T-cell (primary cell): ENCODE measurements around the gene FMNL3. TPM values are rescaled to one million over a fixed set of nuclear protein-coding genes. Genes with fewer than 3 reads are reported as not detected.

Experiments used
- ATAC-seq, 4 experiments: fragments of 200-7000 bp in 3 of 4; fragments of 150-1000 bp in 1 of 4; cut with Tn5 transposase; replicated peaks in 1 of 4; 1 replicate in 3 of 4; 2 replicates in 1 of 4; pipeline ENCODE4 v1.10.0; 2021; ENCODE audit warnings: moderate library complexity in 3 of 4, mild to moderate bottlenecking in 2 of 4, moderate number of reproducible peaks in 1 of 4
- CTCF ChIA-PET, 2 donors: fragments of 300-600 bp; sonication (Branson Sonifier 250); formaldehyde crosslinking; loops; one replicate each; lab custom pipeline; 2022; ENCODE audit warnings: antibody characterized with exemption in 2 of 2; lab: Charles Lee
- POLR2A ChIA-PET, 2 donors: fragments of 300-600 bp; sonication (Branson Sonifier 250); formaldehyde crosslinking; loops; one replicate each; lab custom pipeline; 2022; ENCODE audit warnings: antibody characterized with exemption in 2 of 2; lab: Charles Lee
- DNase-seq, 35 experiments: peaks; one replicate each; pipeline versions ENCODE4 v3.0.0 to v3.0.0-alpha.2; 2013 to 2023
- H3K27ac ChIP-seq: one replicate; pipeline ENCODE4 v1.5.1; 2013; ENCODE audit warnings: low read length
- H3K27me3 ChIP-seq, 2 experiments: replicated peaks in 1 of 2; 1 replicate in 1 of 2; 2 replicates in 1 of 2; pipeline versions ENCODE4 v1.6.1 to v1.7.0; 2013; ENCODE audit warnings: low read length in 1 of 2, mixed read lengths in 1 of 2; ENCODE audit not compliant: control insufficient read depth in 2 of 2, insufficient read depth in 2 of 2; ENCODE audit errors: extremely low read depth in 1 of 2
- H3K36me3 ChIP-seq, 2 donors: 1 replicate in 1 of 2; 2 replicates in 1 of 2; pipeline versions ENCODE4 v1.6.1 to v1.7.0; 2013; ENCODE audit warnings: low read length in 1 of 2; ENCODE audit not compliant: control insufficient read depth in 2 of 2, insufficient read depth in 1 of 2; ENCODE audit errors: extremely low read depth in 1 of 2
- H3K4me1 ChIP-seq, 2 experiments: 1 replicate in 1 of 2; 2 replicates in 1 of 2; pipeline versions ENCODE4 v1.6.1 to v1.7.0; 2013; ENCODE audit warnings: low read length in 2 of 2, mixed read lengths in 1 of 2; ENCODE audit not compliant: insufficient read depth in 2 of 2, control insufficient read depth in 1 of 2; ENCODE audit errors: extremely low read depth in 1 of 2
- H3K4me3 ChIP-seq, 2 donors: 1 replicate in 1 of 2; 2 replicates in 1 of 2; pipeline versions ENCODE4 v1.5.1 to v1.7.0; 2013; ENCODE audit warnings: mild to moderate bottlenecking in 2 of 2, low read length in 1 of 2, moderate library complexity in 1 of 2; ENCODE audit not compliant: control insufficient read depth in 1 of 2; ENCODE audit errors: extremely low read depth in 1 of 2
- H3K9me3 ChIP-seq: 2 replicates; pipeline ENCODE4 v1.7.0; 2013
- H3K27ac Mint-ChIP-seq, 2 donors: one replicate each; pipeline ENCODE4 v1.8.0; 2020 to 2021; ENCODE audit warnings: mild to moderate bottlenecking in 2 of 2, mixed read lengths in 2 of 2
- H3K27me3 Mint-ChIP-seq, 2 donors: one replicate each; pipeline ENCODE4 v1.8.0; 2021 to 2022; ENCODE audit warnings: mixed read lengths in 2 of 2
- H3K36me3 Mint-ChIP-seq: one replicate; pipeline ENCODE4 v1.8.0; 2021; ENCODE audit warnings: mixed read lengths
- H3K4me1 Mint-ChIP-seq, 3 donors: one replicate each; pipeline ENCODE4 v1.8.0; 2020 to 2022; ENCODE audit warnings: mixed read lengths in 3 of 3, mild to moderate bottlenecking in 1 of 3
- H3K4me3 Mint-ChIP-seq, 3 donors: one replicate each; pipeline ENCODE4 v1.8.0; 2020 to 2022; ENCODE audit warnings: mild to moderate bottlenecking in 3 of 3, mixed read lengths in 3 of 3, moderate library complexity in 3 of 3
- H3K9me3 Mint-ChIP-seq, 3 donors: one replicate each; pipeline ENCODE4 v1.8.0; 2020 to 2022; ENCODE audit warnings: mixed read lengths in 3 of 3
- WGBS: methylation state at CpG from one replicate; pipeline ENCODE4 v1.1.5; 2013; ENCODE audit warnings: missing lambda C conversion rate; ENCODE audit not compliant: insufficient coverage; 5-methylcytosine and 5-hydroxymethylcytosine counted together
- total RNA-seq, 35 experiments: library from RNA in 6 of 35; stranded (reverse) in 6 of 35; fragments of 120-200 nt in 1 of 35; gene quantifications; one replicate each; pipeline versions ENCODE4 v1.2.1 to v1.2.4 and lab custom pipeline; 2013 to 2026

Gene FMNL3
- total RNA-seq, 5 donors from 2014 or later (not counting 1 experiment from before 2014, with no cell fraction given) = 34.2 to 45.5 (median 41.1) TPM

DNA sequence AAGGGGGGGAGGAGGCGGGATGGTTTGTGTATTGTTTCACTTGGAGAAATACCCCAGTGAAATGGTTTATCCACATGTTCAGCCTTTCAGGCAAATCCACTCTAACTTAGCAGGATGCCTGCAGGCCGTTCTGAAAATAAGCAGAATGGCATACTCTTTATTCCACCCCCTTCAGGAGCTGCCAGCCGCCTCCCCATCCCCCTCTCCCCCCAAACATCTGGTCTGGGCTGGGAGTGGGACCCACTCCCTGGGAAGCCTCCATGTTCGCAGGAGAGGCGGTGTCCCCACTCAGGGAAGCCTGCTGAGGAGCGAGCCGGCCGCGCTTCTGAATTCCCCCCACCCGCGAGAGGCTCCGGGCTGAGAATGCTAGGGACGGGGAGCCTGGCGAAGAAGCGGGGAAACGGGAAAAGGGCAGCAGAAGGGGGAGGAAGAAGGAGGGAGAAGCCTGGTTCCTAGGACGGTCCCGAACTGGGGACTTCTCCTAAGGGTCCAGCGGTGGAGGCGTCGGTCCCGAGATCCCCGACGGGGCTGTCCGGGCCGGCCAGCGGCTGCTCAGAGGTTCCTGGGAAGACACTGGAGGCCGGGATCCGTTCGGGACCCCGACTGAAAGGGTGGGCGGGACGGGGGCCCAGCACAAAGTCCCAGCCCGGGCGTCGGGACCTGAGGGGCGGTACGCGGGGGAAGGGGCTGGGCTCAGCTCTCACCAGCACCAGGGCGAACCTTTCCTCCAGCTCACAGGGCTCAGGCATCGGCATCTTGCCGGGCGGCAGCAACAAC is 666 bp downstream of the FMNL3 start:
- H3K27me3 ChIP-seq = peaks cover 0 to 5% of the 10 kb centered on the region in 2 experiments
- DNase-seq (peak in 10 of 35 experiments; percentile 0 to 37 (median 10)), ATAC-seq (peak; percentile 37 to 55 (median 50))
- Mint-ChIP-seq H3K27ac (peak overlapping the region; percentile 71 to 80), H3K9me3 (no peaks in the 10 kb centered on the region), H3K4me3 (peak overlapping the region; percentile 91 to 93 (median 92)), H3K27me3 (peaks cover 0 to 4% of the 10 kb centered on the region in 2 donors), H3K36me3 (no peaks in the 10 kb centered on the region), H3K4me1 (peaks cover 45 to 56% (median 51%) of the 10 kb centered on the region in 3 donors)
- H3K9me3 ChIP-seq = no peaks in the 10 kb centered on the region
- WGBS = 1% methylated on average over 38 of the region's 43 CpGs
- ChIA-PET CTCF (interaction anchor here (0.7 to 9.0 kb wide), 8 partner anchors 11 to 68 kb away, joined by 3 to 100 read pairs (median 4); partner anchors contain the start of gene TMBIM6 (in 1 of the 2)), POLR2A (interaction anchor here (0.6 to 1.0 kb wide), 4 partner anchors 10 to 45 kb away, joined by 3 to 11 read pairs (median 3); partner anchors contain the start of gene TMBIM6 (in 1 of the 2))
- peak overlapping the region; percentile 67 for H3K27ac ChIP-seq
- H3K4me3 ChIP-seq = peak overlapping the region; percentile 72 to 81
- no peaks in the 10 kb centered on the region for H3K36me3 ChIP-seq
- H3K4me1 ChIP-seq = peaks cover 25 to 47% of the 10 kb centered on the region in 2 experiments

DNA sequence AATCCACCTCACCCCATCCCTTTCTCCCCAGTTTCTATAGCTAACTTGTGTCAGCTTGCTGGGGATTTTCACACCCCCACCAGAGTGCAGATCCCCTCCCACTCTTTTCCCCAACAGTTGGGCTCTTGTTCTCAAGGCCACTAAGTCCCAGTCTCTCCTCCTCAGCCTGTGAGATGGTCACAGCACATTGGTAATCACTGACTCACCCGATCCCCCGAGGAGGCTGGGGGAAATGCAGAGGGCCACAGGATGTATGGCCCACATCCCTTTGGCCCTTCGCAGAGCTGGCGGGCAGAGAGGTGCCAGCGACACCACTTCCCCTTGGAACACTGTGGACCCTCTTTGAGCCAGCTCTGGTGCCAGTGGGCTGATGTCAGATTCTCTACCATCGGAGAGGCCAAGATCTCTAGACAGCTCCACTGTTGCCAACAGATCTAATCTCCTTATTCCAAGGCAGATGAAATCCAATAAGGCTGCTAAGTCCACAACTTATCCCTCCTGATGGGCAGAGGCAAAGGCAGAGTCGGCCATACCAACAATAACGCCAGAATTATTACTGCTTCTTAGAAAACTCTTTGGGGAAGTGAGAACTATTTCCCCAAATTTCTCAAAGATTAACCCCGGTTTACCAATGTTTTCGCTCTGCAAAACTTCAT is 1.6 kb downstream of the FMNL3 start:
- H3K27me3 ChIP-seq = peaks cover 0 to 5% of the 10 kb centered on the region in 2 experiments
- peak overlapping the region; percentile 72 to 81 for H3K4me3 ChIP-seq
- no peaks in the 10 kb centered on the region for H3K36me3 ChIP-seq
- CTCF ChIA-PET = interaction anchor here (0.9 to 9.0 kb wide), 9 partner anchors 15 to 72 kb away, joined by 3 to 100 read pairs (median 4); partner anchors contain the start of gene TMBIM6 (in 1 of the 2)
- H3K27me3 Mint-ChIP-seq = peaks cover 0 to 4% of the 10 kb centered on the region in 2 donors
- H3K27ac Mint-ChIP-seq = peak overlapping the region; percentile 73 to 80
- no peak overlapping the region for H3K27ac ChIP-seq
- H3K9me3 ChIP-seq = no peaks in the 10 kb centered on the region
- H3K36me3 Mint-ChIP-seq = no peaks in the 10 kb centered on the region
- H3K4me1 ChIP-seq = peaks cover 25 to 47% of the 10 kb centered on the region in 2 experiments
- ATAC-seq (no peak), DNase-seq (peak in 3 of 35 experiments; percentile 11 to 30 (median 22))
- H3K4me3 Mint-ChIP-seq = peak overlapping the region; percentile 91 to 93 (median 92)
- peaks cover 48 to 60% (median 53%) of the 10 kb centered on the region in 3 donors for H3K4me1 Mint-ChIP-seq
- H3K9me3 Mint-ChIP-seq = no peaks in the 10 kb centered on the region
- POLR2A ChIA-PET = interaction anchor here (0.6 to 1.2 kb wide), 3 partner anchors 36 to 80 kb away, joined by 4 to 11 read pairs (median 4); no protein-coding TSS in a partner anchor
- WGBS = 34% methylated on average over 10 of the region's 10 CpGs

DNA sequence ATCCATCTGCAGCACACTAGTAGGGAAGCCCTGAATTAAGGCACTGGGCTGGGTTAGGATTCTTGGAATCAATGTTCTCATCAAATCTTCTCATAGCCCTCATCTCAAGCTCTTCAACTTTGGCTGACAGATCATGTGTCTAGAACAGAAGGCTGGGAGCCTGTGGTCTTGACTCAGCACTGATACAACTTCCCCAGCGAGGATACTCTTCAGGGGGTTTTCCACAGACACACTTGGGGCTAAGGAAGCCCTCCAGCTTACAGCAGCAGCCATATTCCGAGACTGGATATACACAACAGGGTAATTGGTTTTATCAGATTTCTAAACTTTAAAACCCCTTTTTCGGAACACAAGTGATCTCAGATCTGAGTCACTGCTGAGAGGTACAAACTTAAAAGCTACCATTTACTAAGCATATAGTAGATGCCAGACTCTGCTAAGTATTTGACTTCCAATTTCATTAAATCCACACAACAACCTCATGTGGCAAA is 3.5 kb downstream of the FMNL3 start:
- Histone ChIP-seq H3K4me3 (no peak overlapping the region), H3K9me3 (no peaks in the 10 kb centered on the region), H3K4me1 (peaks cover 30 to 62% of the 10 kb centered on the region in 2 experiments), H3K27me3 (no peaks in the 10 kb centered on the region), H3K27ac (no peak overlapping the region), H3K36me3 (no peaks in the 10 kb centered on the region)
- CTCF ChIA-PET = interaction anchor here (0.6 to 9.0 kb wide), 11 partner anchors 14 to 221 kb away, joined by 3 to 100 read pairs (median 4); partner anchors contain the start of gene TMBIM6 (in 1 of the 2)
- H3K27me3 Mint-ChIP-seq = no peaks in the 10 kb centered on the region
- H3K4me1 Mint-ChIP-seq = peaks cover 60 to 79% (median 67%) of the 10 kb centered on the region in 3 donors
- H3K4me3 Mint-ChIP-seq = peak overlapping the region in 1 of 3 donors; percentile 93
- peak overlapping the region; percentile 59 to 78 for H3K27ac Mint-ChIP-seq
- no peaks in the 10 kb centered on the region for H3K36me3 Mint-ChIP-seq
- WGBS = 37% methylated on average over 2 of the region's 3 CpGs
- H3K9me3 Mint-ChIP-seq = no peaks in the 10 kb centered on the region
- POLR2A ChIA-PET = interaction anchor here in 1 of 2 donors (1.3 to 1.5 kb wide), 2 partner anchors 33 to 48 kb away, joined by 3 to 5 read pairs; no protein-coding TSS in a partner anchor
- DNase-seq = peak in 20 of 35 experiments; percentile 5 to 66 (median 25)
- ATAC-seq = peak in 1 of 4 experiments; percentile 11

DNA sequence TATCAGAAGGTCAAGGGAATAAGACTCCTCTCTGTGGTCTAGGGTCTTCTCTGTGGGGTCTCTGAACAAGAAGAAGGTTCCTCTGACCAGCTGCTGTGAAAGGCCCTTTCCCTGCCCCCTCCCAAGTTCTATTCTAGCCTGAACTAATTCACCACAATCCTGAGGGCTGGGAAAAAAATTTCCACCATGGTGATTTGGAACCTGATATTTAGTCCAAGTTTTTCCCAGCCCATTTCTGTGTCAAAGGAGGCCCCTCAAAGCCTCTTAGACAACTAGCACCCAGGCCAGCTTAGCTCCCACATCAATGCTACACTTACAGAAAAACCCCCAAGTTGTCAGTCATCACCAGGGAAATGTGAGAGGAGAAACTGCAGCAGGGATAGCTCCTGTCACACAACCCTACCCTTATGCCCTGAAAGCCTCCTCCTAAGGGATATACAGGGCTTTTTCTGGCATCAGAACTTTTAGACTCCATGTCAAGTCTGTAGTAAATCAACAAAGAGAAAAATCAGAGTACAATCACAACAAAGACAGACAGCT is 4.5 kb downstream of the FMNL3 start:
- H3K27ac Mint-ChIP-seq = peak overlapping the region; percentile 67 to 72
- CTCF ChIA-PET = interaction anchor here (0.6 to 9.0 kb wide), 6 partner anchors 38 to 83 kb away, joined by 3 to 100 read pairs (median 6); partner anchors contain the start of gene TMBIM6 (in 1 of the 2)

DNA sequence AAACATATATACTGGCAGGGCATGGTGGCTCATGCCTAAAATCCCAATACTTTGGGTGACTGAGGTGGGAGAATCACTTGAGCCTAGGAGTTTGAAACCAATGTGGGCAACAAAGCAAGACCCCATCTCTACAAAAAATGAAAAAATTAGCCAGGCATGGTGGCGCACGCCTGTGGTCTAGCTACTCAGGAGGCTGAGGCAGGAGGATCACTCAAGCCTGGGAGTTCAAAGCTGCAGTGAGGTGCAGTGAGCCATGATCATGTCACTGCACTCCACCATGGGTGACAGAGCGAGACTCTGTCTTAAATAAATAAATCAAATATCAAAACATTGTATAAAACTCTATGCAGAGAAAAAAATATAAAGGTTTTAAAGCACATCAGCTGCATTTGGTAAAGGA is 5.2 kb downstream of the FMNL3 start:
- Mint-ChIP-seq H3K36me3 (no peaks in the 10 kb centered on the region), H3K27ac (peak overlapping the region in 1 of 2 donors; percentile 36), H3K4me1 (peaks cover 68 to 83% (median 74%) of the 10 kb centered on the region in 3 donors), H3K4me3 (no peak overlapping the region), H3K9me3 (no peaks in the 10 kb centered on the region), H3K27me3 (no peaks in the 10 kb centered on the region)
- ATAC-seq = no peak
- Histone ChIP-seq H3K4me3 (no peak overlapping the region), H3K27me3 (no peaks in the 10 kb centered on the region), H3K4me1 (peaks cover 36 to 64% of the 10 kb centered on the region in 2 experiments), H3K36me3 (no peaks in the 10 kb centered on the region), H3K27ac (no peak overlapping the region), H3K9me3 (no peaks in the 10 kb centered on the region)
- 80% methylated on average over 2 of the region's 3 CpGs for WGBS
- no peak for DNase-seq
- ChIA-PET POLR2A (no interaction called here), CTCF (interaction anchor here in 1 of 2 donors (0.7 to 9.0 kb wide), 3 partner anchors 39 to 66 kb away, joined by 3 to 100 read pairs (median 4); partner anchors contain the start of gene TMBIM6)

More for the DNA sequence above, 4.5 kb downstream of the FMNL3 start:
- Mint-ChIP-seq H3K36me3 (no peaks in the 10 kb centered on the region), H3K9me3 (no peaks in the 10 kb centered on the region), H3K4me3 (no peak overlapping the region), H3K27me3 (no peaks in the 10 kb centered on the region), H3K4me1 (peaks cover 68 to 87% (median 72%) of the 10 kb centered on the region in 3 donors)
- ATAC-seq = no peak
- Histone ChIP-seq H3K4me1 (peaks cover 36 to 67% of the 10 kb centered on the region in 2 experiments), H3K27me3 (no peaks in the 10 kb centered on the region), H3K36me3 (no peaks in the 10 kb centered on the region), H3K9me3 (no peaks in the 10 kb centered on the region), H3K27ac (no peak overlapping the region), H3K4me3 (no peak overlapping the region)
- POLR2A ChIA-PET = interaction anchor here in 1 of 2 donors (1.5 kb wide), 1 partner anchor 32 kb away, joined by 5 read pairs; no protein-coding TSS in a partner anchor
- no peak for DNase-seq
